B cell (primary cell): ENCODE measurements around the gene NACC1. TPM values are rescaled to one million over a fixed set of nuclear protein-coding genes. Genes with fewer than 3 reads are reported as not detected.

Experiments
- ATAC-seq: fragments of 200-7000 bp; cut with Tn5 transposase; one replicate; pipeline ENCODE4 v1.10.0; 2021; ENCODE audit warnings: low read depth, mild to moderate bottlenecking, moderate number of reproducible peaks, moderate library complexity
- CTCF ChIA-PET: fragments of 350-600 bp; sonication (Branson Sonifier 250); formaldehyde crosslinking; loops from one replicate; lab custom pipeline; 2021; ENCODE audit warnings: antibody characterized with exemption, inconsistent platforms; lab: Charles Lee
- POLR2A ChIA-PET: fragments of 350-600 bp; sonication (Branson Sonifier 250); formaldehyde crosslinking; loops from one replicate; lab custom pipeline; 2021; ENCODE audit warnings: antibody characterized with exemption; lab: Charles Lee
- DNase-seq: peaks from one replicate; pipeline ENCODE4 v3.0.0; 2013
- H2AFZ ChIP-seq: 2 replicates; pipeline ENCODE4 v1.6.1; 2012; ENCODE audit warnings: mild to moderate bottlenecking, low read depth, low read length; ENCODE audit not compliant: insufficient read depth, poor library complexity, severe bottlenecking
- H3K27ac ChIP-seq, 2 donors: 1 replicate in 1 of 2; 2 replicates in 1 of 2; pipeline ENCODE4 v1.5.1; 2012 to 2013; ENCODE audit warnings: low read length in 2 of 2, mild to moderate bottlenecking in 2 of 2, moderate library complexity in 1 of 2
- H3K27me3 ChIP-seq, 4 experiments: fragments of 200-600 bp in 1 of 4; sonication (generic) in 1 of 4; replicated peaks in 1 of 4; 1 replicate in 2 of 4; 2 replicates in 2 of 4; pipeline versions ENCODE4 v1.6.1 to v1.7.0; 2013 to 2016; ENCODE audit warnings: low read length in 3 of 4, mild to moderate bottlenecking in 2 of 4, mixed read lengths in 1 of 4, moderate library complexity in 1 of 4; ENCODE audit not compliant: insufficient read depth in 4 of 4, control insufficient read depth in 3 of 4; ENCODE audit errors: control extremely low read depth in 1 of 4
- H3K36me3 ChIP-seq, 2 experiments: replicated peaks in 1 of 2; 1 replicate in 1 of 2; 2 replicates in 1 of 2; pipeline versions ENCODE4 v1.6.1 to v1.7.1; 2013; ENCODE audit warnings: low read length in 1 of 2; ENCODE audit not compliant: insufficient read depth in 2 of 2, control insufficient read depth in 1 of 2; ENCODE audit errors: control extremely low read depth in 1 of 2, extremely low read depth in 1 of 2
- H3K4me1 ChIP-seq, 2 donors: fragments of 200-600 bp in 1 of 2; sonication (generic) in 1 of 2; 1 replicate in 1 of 2; 2 replicates in 1 of 2; pipeline versions ENCODE4 v1.5.1 to v1.6.1; 2013 to 2017; ENCODE audit warnings: low read length in 2 of 2; ENCODE audit not compliant: control insufficient read depth in 2 of 2, insufficient read depth in 2 of 2
- H3K4me2 ChIP-seq: replicated peaks from 2 replicates; pipeline ENCODE3; 2012; ENCODE audit warnings: mild to moderate bottlenecking, low read depth, low read length; ENCODE audit not compliant: poor library complexity, severe bottlenecking
- H3K4me3 ChIP-seq, 5 experiments: fragments of 200-600 bp in 1 of 5; sonication (generic) in 1 of 5; 1 replicate in 3 of 5; 2 replicates in 2 of 5; pipeline versions ENCODE4 v1.5.1 to v1.7.0; 2011 to 2016; ENCODE audit warnings: low read length in 4 of 5, mild to moderate bottlenecking in 4 of 5, low read depth in 2 of 5, control low read depth in 1 of 5, moderate library complexity in 1 of 5; ENCODE audit not compliant: insufficient read depth in 1 of 5; ENCODE audit errors: control extremely low read depth in 1 of 5, extremely low read depth in 1 of 5
- H3K79me2 ChIP-seq: fragments of 200-600 bp; sonication (generic); one replicate; pipeline ENCODE4 v1.6.0; 2016; ENCODE audit warnings: low read length; ENCODE audit not compliant: control insufficient read depth, insufficient read depth
- H3K9ac ChIP-seq: fragments of 200-600 bp; sonication (generic); 2 replicates; pipeline ENCODE4 v1.6.1; 2017; ENCODE audit warnings: mild to moderate bottlenecking, low read length, moderate library complexity
- H3K9me3 ChIP-seq, 3 donors: one replicate each; pipeline versions ENCODE4 v1.6.1 to v1.7.1; 2013; ENCODE audit warnings: low read length in 2 of 3; ENCODE audit not compliant: control insufficient read depth in 2 of 3, insufficient read depth in 1 of 3; ENCODE audit errors: control extremely low read depth in 1 of 3
- H4K20me1 ChIP-seq: 2 replicates; pipeline ENCODE4 v1.6.0; 2012; ENCODE audit warnings: mild to moderate bottlenecking, low read length; ENCODE audit not compliant: insufficient read depth, control insufficient read depth, poor library complexity, severe bottlenecking
- H3K27ac Mint-ChIP-seq: one replicate; pipeline ENCODE4 v1.8.0; 2021; ENCODE audit warnings: mixed read lengths
- H3K27me3 Mint-ChIP-seq: one replicate; pipeline ENCODE4 v1.8.0; 2021; ENCODE audit warnings: mixed read lengths
- H3K4me1 Mint-ChIP-seq: one replicate; pipeline ENCODE4 v1.8.0; 2021; ENCODE audit warnings: mixed read lengths
- H3K4me3 Mint-ChIP-seq: one replicate; pipeline ENCODE4 v1.8.0; 2021; ENCODE audit warnings: mixed read lengths
- H3K9me3 Mint-ChIP-seq: one replicate; pipeline ENCODE4 v1.8.0; 2022; ENCODE audit warnings: mixed read lengths; ENCODE audit not compliant: insufficient read depth
- CTCF ChIP-seq: fragments of 200-600 bp; IDR thresholded peaks from one replicate; pipeline ENCODE4 v1.8.0; 2022; ENCODE audit warnings: antibody characterized with exemption, mild to moderate bottlenecking
- EZH2 ChIP-seq: IDR thresholded peaks from 2 replicates; pipeline ENCODE4 v1.6.1; 2012; ENCODE audit warnings: borderline replicate concordance, low read depth, mild to moderate bottlenecking, moderate library complexity, low read length; ENCODE audit not compliant: insufficient read depth, poor library complexity, severe bottlenecking
- WGBS: methylation state at CpG from one replicate; pipeline ENCODE4 v1.1.5; 2013; ENCODE audit warnings: missing lambda C conversion rate; ENCODE audit not compliant: insufficient coverage; 5-methylcytosine and 5-hydroxymethylcytosine counted together
- intact Hi-C: fragments of 100-400 bp; cut with micrococcal nuclease; formaldehyde crosslinking; loops from one replicate; pipeline ENCODE4 v1.10.0; 2022
- polyA plus RNA-seq: library from polyadenylated mRNA; depleted of rRNA; stranded (reverse); fragments of >200 nt; gene quantifications from 2 replicates; pipeline ENCODE4 v1.2.3, GENCODE V29; 2012
- total RNA-seq, 2 donors: library from RNA; stranded (reverse); fragments of 120-200 nt in 1 of 2; gene quantifications; 1 replicate in 1 of 2; 2 replicates in 1 of 2; pipeline versions ENCODE4 v1.2.3 to v1.2.4, GENCODE V29; 2013 to 2022

The NACC1 gene
- total and polyA plus RNA-seq, 2 donors (not counting 1 experiment from before 2014, with no cell fraction given), result 25.9 to 27.5 TPM

- no peaks in the 10 kb centered on the region for H3K4me1 ChIP-seq
- no peak for DNase-seq
- H3K27me3 ChIP-seq, result no peaks in the 10 kb centered on the region
- ChIA-PET CTCF (interaction anchor here (1.4 kb wide), 1 partner anchor 17 kb away, joined by 3 read pairs; no protein-coding TSS in a partner anchor), POLR2A (no interaction called here)
- no peak overlapping the region for H3K4me3 Mint-ChIP-seq
- H3K4me3 ChIP-seq, result no peak overlapping the region
- H3K4me1 Mint-ChIP-seq, result no peaks in the 10 kb centered on the region
- intact Hi-C loops, result no loop called here
- TF ChIP-seq CTCF (no peak), EZH2 (no peak)
- no peaks in the 10 kb centered on the region for H3K9me3 ChIP-seq
- H4K20me1 ChIP-seq, result no peaks in the 10 kb centered on the region
- no peak overlapping the region for H3K27ac Mint-ChIP-seq
- H2AFZ ChIP-seq, result no peak overlapping the region
- H3K4me2 ChIP-seq, result no peak overlapping the region
- H3K9me3 Mint-ChIP-seq, result no peaks in the 10 kb centered on the region
- no peak overlapping the region for H3K9ac ChIP-seq
- peaks cover 5% of the 10 kb centered on the region for H3K27me3 Mint-ChIP-seq
- no peaks in the 10 kb centered on the region for H3K36me3 ChIP-seq
- no peak for ATAC-seq
- 66% methylated on average over 5 of the region's 6 CpGs for WGBS
- no peak overlapping the region for H3K27ac ChIP-seq
- H3K79me2 ChIP-seq, result no peaks in the 10 kb centered on the region
Measured at GRCh38 chr19:13076787-13077186, 41.3 kb upstream of the NACC1 start.

GRCh38 chr19:13077240-13077639 lies 40.8 kb upstream of the NACC1 start:
- no peak overlapping the region for H3K4me2 ChIP-seq
- H3K9me3 Mint-ChIP-seq, result no peaks in the 10 kb centered on the region
- H3K27me3 Mint-ChIP-seq, result peaks cover 4% of the 10 kb centered on the region
- H3K27ac ChIP-seq, result no peak overlapping the region
- no peaks in the 10 kb centered on the region for H3K4me1 Mint-ChIP-seq
- no peak overlapping the region for H3K9ac ChIP-seq
- no peaks in the 10 kb centered on the region for H3K79me2 ChIP-seq
- 17% methylated on average over 9 of the region's 11 CpGs for WGBS
- no peaks in the 10 kb centered on the region for H4K20me1 ChIP-seq
- no peak overlapping the region for H2AFZ ChIP-seq
- H3K4me1 ChIP-seq, result no peaks in the 10 kb centered on the region
- no peaks in the 10 kb centered on the region for H3K36me3 ChIP-seq
- ChIA-PET CTCF (interaction anchor here (1.4 kb wide), 1 partner anchor 17 kb away, joined by 3 read pairs; no protein-coding TSS in a partner anchor), POLR2A (no interaction called here)
- ATAC-seq (no peak), DNase-seq (no peak)
- H3K9me3 ChIP-seq, result no peaks in the 10 kb centered on the region
- H3K4me3 ChIP-seq, result no peak overlapping the region
- intact Hi-C loops, result no loop called here
- H3K27me3 ChIP-seq, result no peaks in the 10 kb centered on the region
- H3K27ac Mint-ChIP-seq, result no peak overlapping the region
- TF ChIP-seq EZH2 (no peak), CTCF (no peak)
- H3K4me3 Mint-ChIP-seq, result no peak overlapping the region
